Right renal pelvis (tissue), 4 donors: ENCODE measurements around the gene OR6S1. TPM values are rescaled to one million over a fixed set of nuclear protein-coding genes. Genes with fewer than 3 reads are reported as not detected.
"Not testable (repeated sequence)": the region's sequence is repeated elsewhere in the genome, so short reads cannot be mapped to it uniquely, and the experiment has no call there.

ENCODE experiments used
- DNase-seq, 4 donors: peaks; one replicate each; pipeline ENCODE4 v3.0.0-alpha.2; 2013; ENCODE audit warnings: low read depth in 4 of 4, low spot score in 3 of 4, missing footprints in 1 of 4
- polyA plus RNA-seq, 4 donors: library from polyadenylated mRNA; unstranded; fragments of 120-200 nt; gene quantifications; one replicate each; pipeline ENCODE4 v1.2.1, GENCODE V29; 2013; ENCODE audit not compliant: insufficient read length in 4 of 4

OR6S1 gene
- polyA plus RNA-seq, 4 donors = not detected

- DNase-seq = peak; percentile 87 to 92 (median 90)
Observed at GRCh38 chr14:20613094-20614037, 28.1 kb downstream of the OR6S1 start.

- no peak for DNase-seq
Observed at GRCh38 chr14:20612403-20612802, 29.1 kb downstream of the OR6S1 start.

- no peak for DNase-seq
Observed at GRCh38 chr14:20611277-20611676, 30.2 kb downstream of the OR6S1 start.

GRCh38 chr14:20610002-20610765, 31.3 kb downstream of the OR6S1 start:
- peak in 1 of 4 donors; percentile 55 for DNase-seq

- peak in 3 of 4 donors; percentile 77 to 89 (median 83) for DNase-seq
Observed at GRCh38 chr14:20609215-20610001, 32.1 kb downstream of the OR6S1 start.

GRCh38 chr14:20608383-20609110, 32.9 kb downstream of the OR6S1 start:
- no peak for DNase-seq

- DNase-seq = no peak
Observed at GRCh38 chr14:20607617-20608016, 33.9 kb downstream of the OR6S1 start.

- DNase-seq = no peak
Observed at GRCh38 chr14:20606902-20607242, 34.6 kb downstream of the OR6S1 start.

- DNase-seq = no peak
Observed at GRCh38 chr14:20606190-20606901, 35.1 kb downstream of the OR6S1 start.

GRCh38 chr14:20603813-20604690, 37.4 kb downstream of the OR6S1 start:
- DNase-seq = no peak

- DNase-seq = no peak
Observed at GRCh38 chr14:20602583-20602982, 38.9 kb downstream of the OR6S1 start.

GRCh38 chr14:20601522-20601921, 40.0 kb downstream of the OR6S1 start:
- no peak for DNase-seq

GRCh38 chr14:20597108-20597507, 44.4 kb downstream of the OR6S1 start:
- DNase-seq = no peak

- not testable (repeated sequence) for DNase-seq
Observed at GRCh38 chr14:20595726-20596125, 45.8 kb downstream of the OR6S1 start.

- no peak for DNase-seq
Observed at GRCh38 chr14:20592574-20592973, 48.9 kb downstream of the OR6S1 start.

- no peak for DNase-seq
Observed at GRCh38 chr14:20591235-20591634, 50.3 kb downstream of the OR6S1 start, which contains the start of gene RNASE12. Gene RNASE12, minus strand, starts transcription at chr14:20591376. Its CDS starts 653 bp downstream, at chr14:20590723.
